H1 (cell line): Measurements from ENCODE around the gene GALK1. TPM values are rescaled to one million over a fixed set of nuclear protein-coding genes. Genes with fewer than 3 reads are reported as not detected.

ENCODE experiments used
- CTCF ChIA-PET: fragments of 300-600 bp; sonication (Branson Sonifier 250); formaldehyde crosslinking; loops from one replicate; lab custom pipeline; 2021; ENCODE audit not compliant: partially characterized antibody; lab: Charles Lee
- POLR2A ChIA-PET: fragments of 300-600 bp; sonication (Branson Sonifier 250); formaldehyde crosslinking; loops from one replicate; lab custom pipeline; 2021; ENCODE audit warnings: inconsistent platforms; ENCODE audit not compliant: partially characterized antibody; lab: Charles Lee
- DNase-seq, 2 experiments: peaks; one replicate each; pipeline versions ENCODE4 v3.0.0 to v3.0.0-alpha.2; 2010 to 2022; ENCODE audit warnings: low spot score in 2 of 2, low read depth in 1 of 2, mixed read lengths in 1 of 2
- FAIRE-seq: peaks from 2 replicates; lab custom pipeline; 2011; peaks lifted over from hg19 to GRCh38; lab: Jason Lieb, UNC
- H2AFZ ChIP-seq: 2 replicates; pipeline ENCODE4 v1.8.1; 2012; ENCODE audit warnings: low read length, inconsistent platforms
- H2AK5ac ChIP-seq: 2 replicates; pipeline ENCODE4 v1.6.1; 2013; ENCODE audit warnings: low read depth, low read length
- H2BK120ac ChIP-seq: replicated peaks from 2 replicates; pipeline ENCODE3; 2013; ENCODE audit warnings: low read depth, low read length, inconsistent platforms
- H2BK12ac ChIP-seq: 2 replicates; pipeline ENCODE4 v1.6.1; 2013; ENCODE audit warnings: low read depth, low read length
- H2BK15ac ChIP-seq: 2 replicates; pipeline ENCODE4 v1.6.1; 2013; ENCODE audit warnings: low read length
- H2BK20ac ChIP-seq: 2 replicates; pipeline ENCODE4 v1.6.1; 2013; ENCODE audit warnings: low read length
- H2BK5ac ChIP-seq: 2 replicates; pipeline ENCODE4 v1.6.1; 2013; ENCODE audit warnings: low read depth, low read length
- H3K14ac ChIP-seq: 2 replicates; pipeline ENCODE4 v1.6.1; 2013; ENCODE audit warnings: inconsistent platforms; ENCODE audit not compliant: insufficient read length
- H3K18ac ChIP-seq: 2 replicates; pipeline ENCODE4 v1.6.1; 2013; ENCODE audit warnings: low read length; ENCODE audit errors: extremely low read depth
- H3K23ac ChIP-seq: 2 replicates; pipeline ENCODE4 v1.6.1; 2013; ENCODE audit warnings: inconsistent platforms; ENCODE audit not compliant: insufficient read length
- H3K23me2 ChIP-seq: 2 replicates; pipeline ENCODE4 v1.6.1; 2013; ENCODE audit warnings: low read depth, low read length
- H3K27ac ChIP-seq: 2 replicates; pipeline ENCODE4 v1.6.1; 2011; ENCODE audit warnings: low read depth, low read length, inconsistent platforms
- H3K27me3 ChIP-seq, 4 experiments: replicated peaks in 1 of 4; 1 replicate in 1 of 4; 2 replicates in 3 of 4; pipeline versions ENCODE4 v1.6.1 to v1.8.1; 2011 to 2013; ENCODE audit warnings: low read length in 3 of 4, mild to moderate bottlenecking in 3 of 4, inconsistent platforms in 2 of 4, mixed read lengths in 2 of 4, moderate library complexity in 1 of 4; ENCODE audit not compliant: control insufficient read depth in 3 of 4, insufficient read depth in 3 of 4; ENCODE audit errors: extremely low read depth in 1 of 4
- H3K36me3 ChIP-seq, 4 experiments: 2 replicates each; pipeline versions ENCODE4 v1.6.1 to v1.8.1; 2011 to 2013; ENCODE audit warnings: mild to moderate bottlenecking in 4 of 4, low read length in 3 of 4, moderate library complexity in 2 of 4, control low read depth in 1 of 4, inconsistent platforms in 1 of 4; ENCODE audit not compliant: insufficient read depth in 4 of 4, control insufficient read depth in 2 of 4
- H3K4ac ChIP-seq: replicated peaks from 2 replicates; pipeline ENCODE3; 2013; ENCODE audit warnings: low read length, low read depth, mixed read lengths, inconsistent platforms; ENCODE audit not compliant: insufficient read length
- H3K4me1 ChIP-seq, 4 experiments: replicated peaks in 1 of 4; 1 replicate in 1 of 4; 2 replicates in 3 of 4; pipeline versions ENCODE4 v1.6.1 to v1.8.1; 2011 to 2013; ENCODE audit warnings: low read length in 3 of 4, inconsistent platforms in 2 of 4, mixed read lengths in 1 of 4; ENCODE audit not compliant: insufficient read depth in 4 of 4, control insufficient read depth in 3 of 4
- H3K4me2 ChIP-seq, 2 experiments: 2 replicates each; pipeline versions ENCODE4 v1.6.1 to v1.8.1; 2011 to 2013; ENCODE audit warnings: low read depth in 2 of 2, low read length in 2 of 2, control low read depth in 1 of 2, inconsistent platforms in 1 of 2, mild to moderate bottlenecking in 1 of 2; ENCODE audit not compliant: insufficient read depth in 1 of 2
- H3K4me3 ChIP-seq, 4 experiments: fragments of 200-600, 300-600 bp in 1 of 4; sonication (generic), shearing (Covaris generic), sonication (Bioruptor Twin) in 1 of 4; 2 replicates each; pipeline versions ENCODE4 v1.5.1 to v1.8.1; 2011 to 2016; ENCODE audit warnings: low read length in 4 of 4, low read depth in 3 of 4, control low read depth in 2 of 4, inconsistent platforms in 2 of 4, mild to moderate bottlenecking in 2 of 4, mixed read lengths in 1 of 4, moderate library complexity in 1 of 4; ENCODE audit not compliant: insufficient read depth in 2 of 4; ENCODE audit errors: extremely low read depth in 1 of 4
- H3K56ac ChIP-seq: replicated peaks from 2 replicates; pipeline ENCODE3; 2013; ENCODE audit warnings: low read depth, mild to moderate bottlenecking, mixed read lengths, low read length, inconsistent platforms; ENCODE audit not compliant: insufficient read length
- H3K79me1 ChIP-seq: 2 replicates; pipeline ENCODE4 v1.6.1; 2013; ENCODE audit warnings: low read depth, low read length, control low read depth
- H3K79me2 ChIP-seq, 2 experiments: 2 replicates each; pipeline versions ENCODE4 v1.6.1 to v1.8.1; 2012 to 2013; ENCODE audit warnings: low read length in 2 of 2, mild to moderate bottlenecking in 2 of 2, inconsistent platforms in 1 of 2; ENCODE audit not compliant: insufficient read depth in 2 of 2, control insufficient read depth in 1 of 2
- H3K9ac ChIP-seq, 4 experiments: replicated peaks in 1 of 4; 1 replicate in 1 of 4; 2 replicates in 3 of 4; pipeline versions ENCODE4 v1.6.1 to v1.8.1; 2011 to 2013; ENCODE audit warnings: low read depth in 3 of 4, low read length in 3 of 4, control low read depth in 2 of 4, mild to moderate bottlenecking in 2 of 4, moderate library complexity in 2 of 4, inconsistent platforms in 1 of 4; ENCODE audit errors: extremely low read depth in 1 of 4
- H3K9me3 ChIP-seq, 2 experiments: 2 replicates each; pipeline versions ENCODE4 v1.6.1 to v1.8.1; 2012 to 2013; ENCODE audit warnings: mild to moderate bottlenecking in 2 of 2, moderate library complexity in 2 of 2, control low read depth in 1 of 2, inconsistent platforms in 1 of 2, low read depth in 1 of 2, low read length in 1 of 2, mixed read lengths in 1 of 2; ENCODE audit not compliant: insufficient read depth in 2 of 2
- H4K20me1 ChIP-seq, 2 experiments: replicated peaks in 1 of 2; 2 replicates each; pipeline versions ENCODE3 to v1.8.1; 2011 to 2013; ENCODE audit warnings: inconsistent platforms in 2 of 2, low read length in 2 of 2, mild to moderate bottlenecking in 1 of 2; ENCODE audit not compliant: insufficient read depth in 2 of 2, control insufficient read depth in 1 of 2
- H4K5ac ChIP-seq: 2 replicates; pipeline ENCODE4 v1.6.1; 2013; ENCODE audit warnings: low read length, low read depth, mixed read lengths, inconsistent platforms; ENCODE audit not compliant: insufficient read length
- H4K8ac ChIP-seq: 2 replicates; pipeline ENCODE4 v1.8.0; 2013; ENCODE audit warnings: mild to moderate bottlenecking, moderate library complexity, low read length, inconsistent platforms; ENCODE audit not compliant: insufficient read depth; ENCODE audit errors: extremely low read depth
- H4K91ac ChIP-seq: replicated peaks from 2 replicates; pipeline ENCODE3; 2013; ENCODE audit warnings: low read length, mixed read lengths, inconsistent platforms; ENCODE audit not compliant: insufficient read length
- ATF2 ChIP-seq: IDR thresholded peaks from 2 replicates; pipeline ENCODE4 v1.6.1; 2012; ENCODE audit warnings: low read length, inconsistent platforms
- CBX5 ChIP-seq: fragments of 300-800, 300-1000 bp; sonication (generic); IDR thresholded peaks from 2 replicates; pipeline ENCODE4 v1.7.1; 2016; ENCODE audit warnings: antibody characterized with exemption, low read length, low read depth
- EZH2 ChIP-seq: fragments of 200-600 bp; sonication (generic); IDR thresholded peaks from 2 replicates; pipeline ENCODE4 v1.7.1; 2012; ENCODE audit warnings: low read depth, mild to moderate bottlenecking, moderate library complexity, low read length, inconsistent platforms; ENCODE audit not compliant: severe bottlenecking
- NANOG ChIP-seq: IDR thresholded peaks from 2 replicates; pipeline ENCODE4 v1.6.1; 2011; ENCODE audit warnings: low read length, low read depth, mild to moderate bottlenecking, inconsistent platforms; ENCODE audit not compliant: insufficient read depth, poor library complexity, severe bottlenecking
- RBBP5 ChIP-seq: IDR thresholded peaks from 2 replicates; pipeline ENCODE4 v1.7.1; 2012; ENCODE audit warnings: low read depth, mild to moderate bottlenecking, inconsistent platforms, low read length, moderate library complexity, borderline replicate concordance
- RFX5 ChIP-seq: IDR thresholded peaks from 2 replicates; pipeline ENCODE4 v1.6.1; 2011; ENCODE audit warnings: low read depth, low read length, improper control_type of control experiment, borderline replicate concordance
- RXRA ChIP-seq: IDR thresholded peaks from 2 replicates; pipeline ENCODE4 v1.6.1; 2011; ENCODE audit warnings: low read depth, mild to moderate bottlenecking, low read length, moderate library complexity; ENCODE audit not compliant: insufficient read depth
- SP1 ChIP-seq: IDR thresholded peaks from 2 replicates; pipeline ENCODE4 v1.6.1; 2011; ENCODE audit warnings: low read depth, low read length
- SP2 ChIP-seq: IDR thresholded peaks from 2 replicates; pipeline ENCODE4 v1.6.1; 2012; ENCODE audit warnings: mild to moderate bottlenecking, low read length, inconsistent platforms
- TAF1 ChIP-seq: IDR thresholded peaks from 2 replicates; pipeline ENCODE4 v1.6.1; 2011; ENCODE audit warnings: mild to moderate bottlenecking, low read depth, low read length
- TBP ChIP-seq: IDR thresholded peaks from 2 replicates; pipeline ENCODE4 v1.6.1; 2011; ENCODE audit warnings: low read depth, low read length, improper control_type of control experiment
- WGBS, 2 experiments: shearing (Covaris generic) in 1 of 2; methylation state at CpG; one replicate each; pipeline versions ENCODE4 v1.1.6 to v1.1.7; 2013 to 2015; ENCODE audit warnings: low lambda C conversion rate in 2 of 2, mixed read lengths in 2 of 2, inconsistent platforms in 1 of 2, low coverage in 1 of 2, missing lambda C conversion rate in 1 of 2; ENCODE audit not compliant: insufficient replicate concordance in 2 of 2, insufficient coverage in 1 of 2, insufficient read length in 1 of 2; ENCODE audit errors: extremely low coverage in 1 of 2, missing lambda C conversion rate in 1 of 2; 5-methylcytosine and 5-hydroxymethylcytosine counted together
- polyA plus RNA-seq, 7 experiments: library from polyadenylated mRNA; depleted of rRNA in 3 of 7; stranded (reverse) in 5 of 7; unstranded in 2 of 7; fragments of >200 nt in 5 of 7; fragments of 200-250 nt in 2 of 7; gene quantifications; 1 replicate in 5 of 7; 2 replicates in 1 of 7; 4 replicates in 1 of 7; pipeline versions ENCODE4 v1.2.1 to v1.2.3, GENCODE V29; 2011 to 2013; ENCODE audit warnings: missing spikeins in 2 of 7, mixed read lengths in 2 of 7
- total RNA-seq: library from RNA; stranded (reverse); fragmentation: NEBNext Ultra II Directional; extraction: Animal tissue kit (Norgen Biotek cat#: 25700); gene quantifications from 2 replicates; pipeline ENCODE4 v1.2.1, GENCODE V29; 2021

GALK1 gene
- total and polyA plus RNA-seq, 2 of the 8 experiments (the other 6 are each of a cell fraction or from before 2014, with no cell fraction given): 34.1 to 47.9 TPM

DNA sequence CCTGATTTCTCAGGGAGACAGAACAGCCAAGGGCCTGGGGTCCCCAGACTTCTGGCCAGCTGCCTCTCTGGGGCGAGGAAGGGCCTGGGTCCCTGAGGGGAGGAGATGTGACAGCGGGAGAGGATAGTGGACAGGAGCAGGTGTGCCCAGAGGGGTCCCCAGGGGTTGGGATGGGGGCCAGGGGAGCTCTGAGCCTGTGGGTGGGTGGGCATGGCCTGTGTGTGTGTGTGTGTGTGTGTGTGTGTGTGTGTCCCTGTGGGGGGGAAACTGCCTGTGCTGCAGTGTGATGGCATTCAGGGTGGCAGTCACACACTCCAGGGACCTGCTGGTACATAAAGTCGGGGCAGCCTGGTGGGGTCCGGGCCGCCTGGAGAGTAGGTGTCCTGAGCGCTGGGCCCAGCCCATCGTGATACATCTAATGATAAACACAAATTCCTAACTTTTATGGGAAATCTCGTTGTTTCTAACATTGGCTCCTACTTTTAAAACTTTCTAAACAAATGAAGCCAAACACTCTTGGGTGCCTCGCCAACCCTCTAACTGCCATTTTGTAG lies 42.4 kb downstream of the GALK1 start:
- WGBS, 2 experiments: 94% methylated on average over 9 of the region's 9 CpGs; no CpG with 5 or more reads in 1 of the 2 experiments
- no peaks in the 10 kb centered on the region for H3K79me1 ChIP-seq
- TF ChIP-seq SP2 (no peak), NANOG (no peak), EZH2 (no peak), RXRA (no peak), SP1 (no peak), RFX5 (no peak), CBX5 (no peak), TAF1 (no peak), TBP (no peak), RBBP5 (no peak), ATF2 (no peak)

More for the DNA sequence above, 42.4 kb downstream of the GALK1 start:
- Histone ChIP-seq H4K5ac (no peak overlapping the region), H3K14ac (no peak overlapping the region), H3K4me1 (peaks cover 0 to 8% (median 4%) of the 10 kb centered on the region in 4 experiments; a peak in 3 of 7 replicates), H2BK5ac (no peak overlapping the region), H3K9ac (no peak overlapping the region), H3K56ac (no peak overlapping the region), H2AFZ (no peak overlapping the region), H3K4me3 (no peak overlapping the region), H4K20me1 (no peaks in the 10 kb centered on the region), H4K91ac (no peak overlapping the region), H2BK12ac (0 out of 2 replicates have a peak overlapping the region, but pooled peaks have one; percentile 10), H3K23me2 (peaks cover 11% of the 10 kb centered on the region; the same call in 1 of the 2 replicates), H3K4me2 (no peak overlapping the region), H3K36me3 (no peaks in the 10 kb centered on the region), H2BK120ac (no peak overlapping the region), H3K23ac (no peak overlapping the region), H3K79me2 (no peaks in the 10 kb centered on the region), H2AK5ac (no peak overlapping the region), H3K27ac (no peak overlapping the region), H3K4ac (no peak overlapping the region), H2BK20ac (no peak overlapping the region), H3K9me3 (no peaks in the 10 kb centered on the region), H4K8ac (no peak overlapping the region), H3K18ac (no peak overlapping the region), H2BK15ac (no peak overlapping the region), H3K27me3 (peaks cover 4 to 30% (median 17%) of the 10 kb centered on the region in 4 experiments; a peak in 6 of 7 replicates)
- FAIRE-seq: no peak
- ChIA-PET CTCF (interaction anchor here (1.7 to 3.0 kb wide), 5 partner anchors 18 to 96 kb away, joined by 4 to 31 read pairs (median 8); no protein-coding TSS in a partner anchor), POLR2A (interaction anchor here (0.6 to 7.1 kb wide), 7 partner anchors 9 to 89 kb away, joined by 3 to 45 read pairs (median 6); partner anchors contain the start of gene SMIM5)
- DNase-seq: no peak
